Hindlimb muscle (tissue), 1 donor: ENCODE measurements around the gene CTNND2. TPM values are rescaled to one million over a fixed set of nuclear protein-coding genes. Genes with fewer than 3 reads are reported as not detected.

Source experiments
- DNase-seq: peaks from one replicate; pipeline ENCODE4 v3.0.0-alpha.2; 2013
- polyA plus RNA-seq: library from polyadenylated mRNA; unstranded; fragments of 120-200 nt; gene quantifications from one replicate; pipeline ENCODE4 v1.2.1, GENCODE V29; 2013; ENCODE audit not compliant: insufficient read length

CTNND2 gene
- polyA plus RNA-seq, 1 donor, result 0.66 TPM

DNA sequence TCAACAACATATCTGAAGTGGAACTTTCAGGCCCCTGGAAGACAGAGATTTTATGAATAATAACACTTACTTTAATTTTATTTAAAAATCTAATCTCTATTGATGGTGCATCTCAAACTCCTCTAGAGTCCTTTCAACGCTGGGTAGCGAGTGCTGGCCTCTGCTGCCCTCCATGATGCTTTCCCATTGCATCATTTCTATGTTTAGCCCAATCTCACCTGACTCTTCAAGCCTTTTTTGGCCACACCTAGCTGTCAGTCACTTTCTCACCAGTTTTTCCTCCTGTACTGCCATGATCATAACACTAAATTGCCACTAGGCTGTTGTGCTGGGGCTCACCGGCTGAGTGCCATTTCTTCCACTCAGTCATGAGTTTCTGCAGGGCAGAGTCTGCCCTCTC is 747.1 kb downstream of the CTNND2 start:
- DNase-seq, result no peak

DNA sequence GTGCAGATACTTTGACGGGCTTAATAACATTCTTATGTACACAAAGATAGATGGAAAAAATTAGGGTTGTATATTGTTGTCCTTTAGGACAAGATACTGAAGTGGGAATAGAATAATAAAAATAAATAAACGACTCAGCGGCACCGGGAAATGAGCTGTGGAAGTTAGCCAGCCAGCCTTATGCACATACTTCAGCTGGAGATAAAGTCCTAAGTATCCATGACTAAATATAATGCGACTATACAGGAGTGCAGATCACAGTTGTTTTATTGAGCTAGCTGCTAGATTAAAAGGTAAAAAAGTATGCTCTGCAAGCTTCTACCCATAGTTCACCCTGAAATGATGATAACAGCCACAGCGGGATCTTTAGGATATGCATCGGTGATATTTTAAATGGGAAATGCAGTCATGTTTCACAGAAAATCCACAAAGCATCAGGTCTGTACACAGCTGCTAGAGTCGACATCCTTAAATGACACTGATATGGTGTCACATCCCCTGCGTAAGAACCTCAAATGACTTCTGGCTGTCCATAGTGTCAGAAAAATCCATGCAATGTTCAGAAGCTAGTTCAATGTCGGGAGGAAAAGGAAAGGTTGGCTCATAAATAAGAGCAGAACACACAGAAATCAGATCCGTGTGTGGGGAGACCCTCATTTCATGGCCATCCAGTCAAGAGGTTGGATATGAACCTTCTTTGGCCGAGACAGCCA is 750.4 kb downstream of the CTNND2 start:
- no peak for DNase-seq

DNA sequence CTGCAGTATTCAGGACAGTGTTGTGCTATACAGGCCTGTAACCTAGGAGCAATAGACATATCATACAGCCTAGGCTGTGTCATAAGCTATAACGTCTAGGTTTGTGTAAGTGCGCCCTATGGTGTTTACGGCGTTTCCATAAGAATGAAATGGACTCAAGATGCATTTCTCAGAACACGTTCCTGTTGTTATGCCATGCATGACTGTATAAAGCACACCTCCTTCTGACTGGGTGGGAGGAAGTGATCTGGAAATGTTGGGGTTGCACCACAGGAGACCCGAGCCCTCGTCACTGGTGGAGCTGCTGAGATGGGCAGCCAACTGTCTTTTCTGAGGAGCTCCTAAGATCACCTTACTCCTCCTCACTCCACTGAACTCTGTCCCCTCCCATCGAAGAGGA is 751.9 kb downstream of the CTNND2 start:
- DNase-seq, result no peak

GRCh38 chr5:11150976-11151375 is 753.3 kb downstream of the CTNND2 start:
- DNase-seq, result no peak

- DNase-seq, result no peak
Observed at GRCh38 chr5:11148810-11149539, 755.3 kb downstream of the CTNND2 start.

DNA sequence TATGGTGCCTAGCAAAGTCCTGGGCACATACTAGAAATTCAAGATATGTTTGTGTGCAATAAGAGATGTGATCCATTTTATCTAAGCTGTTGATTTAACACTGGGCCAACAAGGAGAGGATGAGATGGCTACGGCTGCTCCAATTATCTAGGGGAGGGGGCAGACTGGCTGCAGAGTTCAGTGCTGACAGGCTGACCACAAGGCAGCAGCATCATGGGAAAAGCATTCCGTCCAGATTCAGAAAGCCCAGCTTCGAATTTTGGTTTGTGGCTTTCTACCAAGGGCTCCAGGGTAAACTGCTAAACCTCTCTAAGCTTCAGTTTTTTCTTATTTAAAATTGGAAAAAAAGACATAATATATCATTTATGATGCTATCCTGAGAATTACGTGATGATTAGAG is 758.1 kb downstream of the CTNND2 start:
- no peak for DNase-seq

GRCh38 chr5:11143456-11144267 is 760.6 kb downstream of the CTNND2 start:
- DNase-seq, result no peak

DNA sequence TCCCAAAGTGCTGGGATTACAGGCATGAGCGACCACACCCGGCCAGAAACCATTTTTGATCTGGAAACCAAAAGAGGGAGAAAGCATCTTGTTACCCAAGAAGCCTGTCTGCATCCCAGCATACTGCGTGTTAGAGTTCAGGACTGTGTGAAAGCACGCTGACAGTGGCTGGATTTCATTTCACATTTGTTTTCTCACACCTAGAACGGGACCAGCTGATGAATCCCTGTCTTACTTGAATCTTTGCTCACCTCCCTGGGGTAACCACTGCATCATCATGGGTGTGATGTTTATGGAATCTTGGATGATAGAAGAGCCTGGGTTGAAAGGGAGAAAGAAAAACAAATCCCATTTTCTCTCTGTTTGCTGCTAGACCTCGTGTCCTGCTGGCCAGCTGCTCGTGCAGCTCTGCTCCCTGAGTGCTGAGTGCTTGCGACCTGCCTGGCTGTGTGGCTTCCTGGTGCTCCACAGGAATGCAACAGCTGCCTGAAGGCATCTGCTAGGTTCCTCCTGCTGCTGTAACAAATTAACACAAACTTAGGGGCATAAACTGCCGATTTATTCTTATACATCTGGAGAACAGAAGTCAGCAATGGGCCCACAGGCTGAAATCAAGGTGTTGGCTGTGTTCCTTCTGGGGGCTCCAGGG is 764.9 kb downstream of the CTNND2 start:
- no peak for DNase-seq

GRCh38 chr5:11130131-11130530 is 774.1 kb downstream of the CTNND2 start:
- DNase-seq, result no peak

- no peak for DNase-seq
Observed at GRCh38 chr5:11128021-11128420, 776.2 kb downstream of the CTNND2 start.

DNA sequence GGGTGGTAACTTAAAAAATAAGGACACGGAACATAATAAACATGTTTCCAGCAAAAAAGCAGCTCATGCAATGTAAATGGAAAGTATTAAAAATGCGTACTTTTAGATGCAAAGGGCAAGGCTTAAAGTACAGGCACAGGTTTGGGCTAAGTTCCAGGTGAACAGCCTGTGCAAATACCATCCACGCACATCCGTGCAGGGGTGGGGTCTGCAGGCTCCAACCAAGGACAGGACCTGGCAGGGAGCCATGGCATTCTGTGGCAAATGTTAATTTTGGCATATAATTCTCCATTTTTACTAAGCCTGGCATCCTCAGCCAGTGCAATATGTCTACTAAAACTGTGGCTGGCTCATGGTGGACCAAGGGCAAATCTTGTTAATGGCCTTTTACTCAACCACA is 777.4 kb downstream of the CTNND2 start:
- no peak for DNase-seq

GRCh38 chr5:11121885-11122284 is 782.4 kb downstream of the CTNND2 start:
- no peak for DNase-seq

DNA sequence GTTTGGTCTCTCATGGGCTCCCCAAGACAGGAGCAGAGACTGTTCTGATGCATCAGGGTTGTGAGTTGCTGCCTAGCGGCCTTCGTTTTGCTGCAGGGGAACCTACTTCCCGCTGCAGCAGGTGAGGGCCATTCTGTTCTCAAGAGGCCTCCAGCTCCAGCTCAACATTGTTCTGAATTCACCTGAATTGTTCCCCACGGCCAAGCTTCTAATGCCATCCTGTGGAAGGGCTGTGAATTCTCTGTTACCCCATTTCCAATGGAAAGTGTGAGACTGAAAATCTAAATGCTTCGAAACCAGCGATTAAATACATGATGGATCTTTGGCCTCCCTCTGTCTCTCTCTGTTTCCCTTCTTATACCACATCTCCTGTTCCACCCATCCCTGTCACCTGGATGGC is 794.1 kb downstream of the CTNND2 start:
- DNase-seq, result no peak

GRCh38 chr5:11105696-11106095 is 798.5 kb downstream of the CTNND2 start:
- no peak for DNase-seq

- DNase-seq, result no peak
Observed at GRCh38 chr5:11104651-11105112, 799.6 kb downstream of the CTNND2 start.

GRCh38 chr5:11104210-11104609 is 800.0 kb downstream of the CTNND2 start:
- DNase-seq, result no peak

- DNase-seq, result no peak
Observed at GRCh38 chr5:11084111-11084510, 820.1 kb downstream of the CTNND2 start.

DNA sequence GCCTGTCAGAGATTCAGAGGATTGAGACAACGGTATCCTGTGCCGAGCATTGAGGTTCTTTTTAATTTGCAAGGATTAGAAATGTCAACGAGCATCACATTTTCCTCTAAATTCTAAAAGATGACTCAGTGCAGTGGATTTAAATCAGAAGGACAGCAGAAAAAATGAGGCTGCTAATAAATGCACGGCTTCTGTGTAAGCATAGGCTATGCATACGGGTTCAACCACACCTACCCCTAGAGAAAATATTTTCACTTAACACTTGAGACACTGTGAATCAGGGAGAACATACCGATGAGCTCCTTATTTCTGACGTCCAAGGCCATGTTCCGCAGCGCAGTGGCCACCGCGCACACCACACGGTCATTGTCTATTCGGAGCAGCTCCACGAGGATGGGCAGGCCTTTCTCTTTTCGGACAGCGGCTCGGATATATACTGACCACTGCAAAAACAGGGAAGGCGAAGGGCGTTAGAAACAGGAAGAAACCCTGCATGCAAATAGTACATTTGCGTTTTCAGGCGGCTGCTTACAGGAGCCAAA is 821.8 kb downstream of the CTNND2 start:
- no peak for DNase-seq

DNA sequence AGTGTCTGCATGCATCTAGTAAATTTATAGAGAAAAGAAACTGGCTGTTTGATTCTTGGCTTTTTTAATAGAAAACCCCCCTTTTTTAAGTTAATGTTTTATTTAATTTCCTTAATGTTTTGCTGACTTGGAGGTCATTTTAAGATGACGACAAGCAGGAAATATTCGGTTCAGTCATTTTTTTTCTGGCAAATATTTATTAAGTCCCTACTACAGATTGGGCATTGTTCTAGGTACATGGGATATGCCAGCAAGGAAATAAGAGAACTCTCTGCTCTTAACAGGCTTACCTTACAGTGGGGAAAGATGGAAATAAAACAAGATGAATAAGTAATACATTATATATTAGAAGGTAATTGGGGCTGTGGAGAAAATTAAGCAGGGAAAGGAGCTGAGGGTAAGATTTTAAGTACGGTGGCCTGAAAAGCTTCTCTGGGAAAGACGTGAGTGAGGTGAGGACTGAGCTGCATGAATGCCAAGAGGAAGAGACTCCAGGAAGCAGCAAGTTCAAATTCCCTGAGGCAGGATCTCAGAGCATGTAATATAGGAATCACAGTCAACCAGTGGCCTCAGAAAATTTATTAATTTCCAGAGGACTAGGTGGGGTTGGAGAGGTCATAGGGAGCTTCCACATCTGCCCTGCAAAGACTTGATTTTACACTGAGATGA is 827.2 kb downstream of the CTNND2 start:
- no peak for DNase-seq

DNA sequence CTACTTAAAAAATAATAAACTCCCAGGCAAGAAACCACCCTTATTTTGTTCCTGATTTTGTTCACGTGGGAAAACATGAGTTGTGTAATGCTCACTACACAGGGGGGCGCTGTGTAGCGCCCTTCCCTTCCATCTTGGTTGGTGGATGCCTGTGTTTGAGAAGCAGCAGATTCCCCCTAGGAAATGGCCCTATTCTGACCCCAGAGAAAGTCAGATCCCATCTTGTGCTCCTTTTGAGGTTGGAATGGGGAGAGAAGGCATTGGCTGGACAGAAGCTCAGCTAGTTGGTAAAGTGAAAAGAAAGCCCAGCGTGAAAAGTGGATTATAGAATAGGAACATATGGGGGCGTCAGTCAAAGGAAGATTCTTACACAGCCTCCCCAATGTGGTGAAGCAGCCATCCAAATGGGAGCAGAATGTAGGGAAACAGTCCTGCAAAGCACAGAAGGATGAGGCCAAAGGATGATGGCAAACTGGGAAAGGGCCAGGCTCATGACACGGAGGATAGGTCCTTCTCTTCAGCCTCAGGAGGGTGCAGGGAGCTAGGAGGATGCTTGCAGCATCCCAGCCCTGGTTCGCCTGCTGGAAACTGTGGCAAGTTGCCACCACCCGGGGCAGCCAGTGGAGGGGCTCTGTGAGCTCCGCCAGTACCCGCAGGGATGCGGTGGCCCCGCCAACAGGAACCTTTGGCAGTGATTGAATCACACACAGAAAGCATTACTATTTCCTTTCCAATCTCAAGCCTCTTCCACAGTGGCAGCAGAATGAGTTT is 829.0 kb downstream of the CTNND2 start:
- DNase-seq, result no peak

DNA sequence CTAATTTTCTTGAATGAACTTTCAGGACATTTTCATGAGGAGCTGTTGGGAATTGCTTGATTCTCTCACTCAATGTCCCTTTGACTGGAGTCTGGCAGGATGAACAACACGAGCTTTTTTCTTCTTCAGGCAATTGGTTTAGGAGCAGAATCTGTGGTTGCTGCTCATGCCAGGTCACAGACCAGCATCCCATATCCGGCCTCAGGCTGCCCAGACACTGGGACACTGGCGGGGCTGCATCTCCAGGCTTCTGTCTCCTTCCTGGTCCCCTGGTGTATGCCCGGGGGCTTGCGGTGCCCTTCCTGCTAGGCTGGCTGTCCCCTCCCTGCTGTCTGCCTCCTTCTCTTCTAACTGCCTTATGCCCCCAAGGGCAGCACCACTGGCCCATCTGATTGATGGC is 831.7 kb downstream of the CTNND2 start:
- DNase-seq, result no peak
